HEK293T (cell line): ENCODE data around the gene NTN1.

Source experiments
- SUZ12 ChIP-seq: fragments of 450-650 bp; IDR thresholded peaks from 2 replicates; pipeline ENCODE4 v1.6.1; 2016; ENCODE audit warnings: mild to moderate bottlenecking
- TF ChIP-seq, protein P1 (sequence below): fragments of 450-650 bp; IDR thresholded peaks from 2 replicates; pipeline ENCODE4 v1.6.1; 2016

DNA sequence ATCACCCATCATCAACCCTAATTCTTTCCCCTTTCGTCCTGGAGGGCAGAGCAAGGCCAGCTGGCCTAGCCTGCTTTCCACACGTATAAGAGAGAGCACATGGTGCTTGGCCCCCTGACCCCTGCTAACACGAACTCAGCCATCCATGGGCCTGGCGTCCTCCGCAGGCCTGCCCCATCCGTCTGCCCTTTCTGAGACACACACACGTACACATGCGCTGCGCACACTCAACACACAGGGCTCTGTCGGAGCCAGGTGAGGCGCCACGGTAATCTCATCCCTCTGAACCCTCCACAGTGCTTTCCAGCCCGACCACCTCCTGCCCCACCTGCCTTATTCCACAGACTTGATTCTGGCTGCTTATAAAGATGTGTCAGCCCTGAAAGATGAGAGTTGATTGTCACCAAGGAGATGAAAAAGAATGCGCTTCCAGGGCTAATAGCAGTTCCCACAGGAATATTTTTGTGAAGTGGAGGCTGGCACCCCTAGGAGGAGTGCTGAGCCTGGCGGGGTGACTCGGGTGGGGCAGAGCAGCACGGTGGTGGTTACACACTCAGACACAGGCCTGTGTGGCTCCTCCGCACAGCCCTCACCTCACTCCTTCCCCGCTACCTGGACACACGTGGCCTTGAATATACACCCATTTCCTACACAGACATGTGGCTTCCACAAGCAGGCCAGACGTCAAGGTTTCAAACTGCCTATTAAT lies 228.1 kb downstream of the NTN1 start:
- TF ChIP-seq, protein P1, sequence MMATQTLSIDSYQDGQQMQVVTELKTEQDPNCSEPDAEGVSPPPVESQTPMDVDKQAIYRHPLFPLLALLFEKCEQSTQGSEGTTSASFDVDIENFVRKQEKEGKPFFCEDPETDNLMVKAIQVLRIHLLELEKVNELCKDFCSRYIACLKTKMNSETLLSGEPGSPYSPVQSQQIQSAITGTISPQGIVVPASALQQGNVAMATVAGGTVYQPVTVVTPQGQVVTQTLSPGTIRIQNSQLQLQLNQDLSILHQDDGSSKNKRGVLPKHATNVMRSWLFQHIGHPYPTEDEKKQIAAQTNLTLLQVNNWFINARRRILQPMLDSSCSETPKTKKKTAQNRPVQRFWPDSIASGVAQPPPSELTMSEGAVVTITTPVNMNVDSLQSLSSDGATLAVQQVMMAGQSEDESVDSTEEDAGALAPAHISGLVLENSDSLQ = no peak
- TF ChIP-seq SUZ12 = no peak
